22Rv1 (cell line): ENCODE measurements around the gene NDNF.

Source experiments
- ZFX ChIP-seq: fragments of 450-650 bp; IDR thresholded peaks from 2 replicates; pipeline ENCODE4 v1.6.1; 2017; ENCODE audit warnings: antibody characterized with exemption, borderline replicate concordance
- TF ChIP-seq, protein P1 (sequence below): fragments of 450-650 bp; IDR thresholded peaks from 2 replicates; pipeline ENCODE4 v1.5.1; 2017; ENCODE audit warnings: mild to moderate bottlenecking

DNA sequence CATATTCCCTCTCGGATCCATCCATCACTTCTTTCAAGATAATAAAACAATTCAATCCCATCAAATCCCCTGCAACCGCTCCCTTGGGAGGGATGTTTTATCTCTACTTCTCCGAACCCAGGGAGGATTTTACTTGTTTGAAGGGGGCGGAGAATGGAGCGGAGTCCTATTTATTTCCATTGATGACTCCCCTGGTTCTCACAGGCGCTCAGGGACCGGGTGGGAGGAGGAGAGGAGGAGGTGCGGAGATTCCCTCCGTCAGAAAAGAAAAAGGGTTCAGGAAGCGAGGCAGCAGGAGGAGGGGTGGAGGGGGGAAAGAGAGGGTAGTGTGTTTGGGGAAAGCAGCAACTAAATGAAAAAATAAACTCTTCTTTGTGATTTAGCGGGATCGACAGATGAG lies 2.1 kb downstream of the NDNF start:
- TF ChIP-seq, protein P1, sequence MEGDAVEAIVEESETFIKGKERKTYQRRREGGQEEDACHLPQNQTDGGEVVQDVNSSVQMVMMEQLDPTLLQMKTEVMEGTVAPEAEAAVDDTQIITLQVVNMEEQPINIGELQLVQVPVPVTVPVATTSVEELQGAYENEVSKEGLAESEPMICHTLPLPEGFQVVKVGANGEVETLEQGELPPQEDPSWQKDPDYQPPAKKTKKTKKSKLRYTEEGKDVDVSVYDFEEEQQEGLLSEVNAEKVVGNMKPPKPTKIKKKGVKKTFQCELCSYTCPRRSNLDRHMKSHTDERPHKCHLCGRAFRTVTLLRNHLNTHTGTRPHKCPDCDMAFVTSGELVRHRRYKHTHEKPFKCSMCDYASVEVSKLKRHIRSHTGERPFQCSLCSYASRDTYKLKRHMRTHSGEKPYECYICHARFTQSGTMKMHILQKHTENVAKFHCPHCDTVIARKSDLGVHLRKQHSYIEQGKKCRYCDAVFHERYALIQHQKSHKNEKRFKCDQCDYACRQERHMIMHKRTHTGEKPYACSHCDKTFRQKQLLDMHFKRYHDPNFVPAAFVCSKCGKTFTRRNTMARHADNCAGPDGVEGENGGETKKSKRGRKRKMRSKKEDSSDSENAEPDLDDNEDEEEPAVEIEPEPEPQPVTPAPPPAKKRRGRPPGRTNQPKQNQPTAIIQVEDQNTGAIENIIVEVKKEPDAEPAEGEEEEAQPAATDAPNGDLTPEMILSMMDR, result no peak
- no peak for TF ChIP-seq ZFX
